T-cell (primary cell): ENCODE data around the gene SP5. TPM values are rescaled to one million over a fixed set of nuclear protein-coding genes. Genes with fewer than 3 reads are reported as not detected.
A peak's percentile ranks its signal among the peaks of the same experiment; 100 is the strongest.

Experiments
- ATAC-seq, 4 experiments: fragments of 200-7000 bp in 3 of 4; fragments of 150-1000 bp in 1 of 4; cut with Tn5 transposase; replicated peaks in 1 of 4; 1 replicate in 3 of 4; 2 replicates in 1 of 4; pipeline ENCODE4 v1.10.0; 2021; ENCODE audit warnings: moderate library complexity in 3 of 4, mild to moderate bottlenecking in 2 of 4, moderate number of reproducible peaks in 1 of 4
- CTCF ChIA-PET, 2 donors: fragments of 300-600 bp; sonication (Branson Sonifier 250); formaldehyde crosslinking; loops; one replicate each; lab custom pipeline; 2022; ENCODE audit warnings: antibody characterized with exemption in 2 of 2; lab: Charles Lee
- POLR2A ChIA-PET, 2 donors: fragments of 300-600 bp; sonication (Branson Sonifier 250); formaldehyde crosslinking; loops; one replicate each; lab custom pipeline; 2022; ENCODE audit warnings: antibody characterized with exemption in 2 of 2; lab: Charles Lee
- DNase-seq, 35 experiments: peaks; one replicate each; pipeline versions ENCODE4 v3.0.0 to v3.0.0-alpha.2; 2013 to 2023
- H3K27ac ChIP-seq: one replicate; pipeline ENCODE4 v1.5.1; 2013; ENCODE audit warnings: low read length
- H3K27me3 ChIP-seq, 2 experiments: replicated peaks in 1 of 2; 1 replicate in 1 of 2; 2 replicates in 1 of 2; pipeline versions ENCODE4 v1.6.1 to v1.7.0; 2013; ENCODE audit warnings: low read length in 1 of 2, mixed read lengths in 1 of 2; ENCODE audit not compliant: control insufficient read depth in 2 of 2, insufficient read depth in 2 of 2; ENCODE audit errors: extremely low read depth in 1 of 2
- H3K36me3 ChIP-seq, 2 donors: 1 replicate in 1 of 2; 2 replicates in 1 of 2; pipeline versions ENCODE4 v1.6.1 to v1.7.0; 2013; ENCODE audit warnings: low read length in 1 of 2; ENCODE audit not compliant: control insufficient read depth in 2 of 2, insufficient read depth in 1 of 2; ENCODE audit errors: extremely low read depth in 1 of 2
- H3K4me1 ChIP-seq, 2 experiments: 1 replicate in 1 of 2; 2 replicates in 1 of 2; pipeline versions ENCODE4 v1.6.1 to v1.7.0; 2013; ENCODE audit warnings: low read length in 2 of 2, mixed read lengths in 1 of 2; ENCODE audit not compliant: insufficient read depth in 2 of 2, control insufficient read depth in 1 of 2; ENCODE audit errors: extremely low read depth in 1 of 2
- H3K4me3 ChIP-seq, 2 donors: 1 replicate in 1 of 2; 2 replicates in 1 of 2; pipeline versions ENCODE4 v1.5.1 to v1.7.0; 2013; ENCODE audit warnings: mild to moderate bottlenecking in 2 of 2, low read length in 1 of 2, moderate library complexity in 1 of 2; ENCODE audit not compliant: control insufficient read depth in 1 of 2; ENCODE audit errors: extremely low read depth in 1 of 2
- H3K9me3 ChIP-seq: 2 replicates; pipeline ENCODE4 v1.7.0; 2013
- H3K27ac Mint-ChIP-seq, 2 donors: one replicate each; pipeline ENCODE4 v1.8.0; 2020 to 2021; ENCODE audit warnings: mild to moderate bottlenecking in 2 of 2, mixed read lengths in 2 of 2
- H3K27me3 Mint-ChIP-seq, 2 donors: one replicate each; pipeline ENCODE4 v1.8.0; 2021 to 2022; ENCODE audit warnings: mixed read lengths in 2 of 2
- H3K36me3 Mint-ChIP-seq: one replicate; pipeline ENCODE4 v1.8.0; 2021; ENCODE audit warnings: mixed read lengths
- H3K4me1 Mint-ChIP-seq, 3 donors: one replicate each; pipeline ENCODE4 v1.8.0; 2020 to 2022; ENCODE audit warnings: mixed read lengths in 3 of 3, mild to moderate bottlenecking in 1 of 3
- H3K4me3 Mint-ChIP-seq, 3 donors: one replicate each; pipeline ENCODE4 v1.8.0; 2020 to 2022; ENCODE audit warnings: mild to moderate bottlenecking in 3 of 3, mixed read lengths in 3 of 3, moderate library complexity in 3 of 3
- H3K9me3 Mint-ChIP-seq, 3 donors: one replicate each; pipeline ENCODE4 v1.8.0; 2020 to 2022; ENCODE audit warnings: mixed read lengths in 3 of 3
- WGBS: methylation state at CpG from one replicate; pipeline ENCODE4 v1.1.5; 2013; ENCODE audit warnings: missing lambda C conversion rate; ENCODE audit not compliant: insufficient coverage; 5-methylcytosine and 5-hydroxymethylcytosine counted together
- total RNA-seq, 35 experiments: library from RNA in 6 of 35; stranded (reverse) in 6 of 35; fragments of 120-200 nt in 1 of 35; gene quantifications; one replicate each; pipeline versions ENCODE4 v1.2.1 to v1.2.4 and lab custom pipeline; 2013 to 2026

Gene SP5
- total RNA-seq, 5 donors from 2014 or later (not counting 1 experiment from before 2014, with no cell fraction given) = not detected

DNA sequence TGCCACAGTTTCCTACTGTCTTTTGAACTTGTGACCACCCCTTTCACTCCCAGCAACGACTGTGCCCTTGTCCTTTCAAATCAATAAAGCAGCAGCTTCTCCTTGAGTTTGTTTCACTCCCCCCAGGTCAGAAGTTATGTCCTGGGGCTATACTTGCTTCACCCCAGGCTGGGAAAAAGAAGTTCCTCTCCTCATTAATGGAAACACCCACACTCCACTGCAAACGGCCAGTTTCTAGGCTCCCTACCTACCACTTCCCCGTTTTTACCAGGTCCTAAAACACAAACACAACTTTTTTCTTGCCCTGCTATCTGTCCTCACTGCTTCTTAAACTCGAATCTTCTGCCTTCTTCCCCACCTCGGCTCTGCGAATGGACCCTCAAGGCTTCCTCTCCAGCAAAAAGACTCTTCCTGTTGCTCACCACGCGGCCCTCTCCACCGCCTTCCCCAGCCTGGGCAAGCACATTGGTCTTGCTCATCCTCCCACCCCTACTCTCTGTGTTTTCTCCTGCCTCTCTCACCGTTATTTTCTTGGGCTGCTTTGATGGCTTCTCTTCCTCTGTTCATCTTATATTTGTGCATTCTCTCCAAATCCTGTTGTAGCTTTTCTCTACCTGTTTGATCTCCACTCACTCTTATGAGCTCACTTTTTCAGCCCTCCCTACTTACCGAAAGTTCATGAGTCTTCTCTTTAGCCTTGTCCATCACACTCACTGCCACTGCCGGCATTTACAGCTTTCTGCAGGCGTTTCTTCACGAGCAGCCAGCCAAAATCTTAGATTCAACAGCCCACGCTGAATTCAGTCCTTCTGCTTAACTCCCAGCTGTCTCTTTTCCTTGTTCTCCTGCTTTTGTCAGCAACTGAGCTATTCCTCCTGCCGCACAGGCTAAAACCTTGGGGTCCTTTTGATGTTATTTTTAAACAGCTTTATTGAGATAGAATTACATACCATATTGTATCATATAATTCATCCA is 7.0 kb upstream of the SP5 start:
- H3K27me3 Mint-ChIP-seq = peaks cover 50 to 53% of the 10 kb centered on the region in 2 donors
- ChIA-PET CTCF (interaction anchor here (0.6 to 0.7 kb wide), 2 partner anchors 337 to 1052 kb away, joined by 4 read pairs; no protein-coding TSS in a partner anchor), POLR2A (no interaction called here)
- Histone ChIP-seq H3K27me3 (peaks cover 6 to 37% of the 10 kb centered on the region in 2 experiments), H3K27ac (no peak overlapping the region), H3K9me3 (no peaks in the 10 kb centered on the region), H3K36me3 (no peaks in the 10 kb centered on the region), H3K4me3 (no peak overlapping the region), H3K4me1 (peaks cover under 1 to 15% of the 10 kb centered on the region in 2 experiments)
- H3K36me3 Mint-ChIP-seq = no peaks in the 10 kb centered on the region
- no peak overlapping the region for H3K4me3 Mint-ChIP-seq
- H3K27ac Mint-ChIP-seq = no peak overlapping the region
- WGBS = 30% methylated on average over 15 of the region's 16 CpGs
- ATAC-seq (no peak), DNase-seq (no peak)
- H3K4me1 Mint-ChIP-seq = peaks cover 18 to 22% (median 21%) of the 10 kb centered on the region in 3 donors
- H3K9me3 Mint-ChIP-seq = peaks cover 0 to 1% (median under 1%) of the 10 kb centered on the region in 3 donors

DNA sequence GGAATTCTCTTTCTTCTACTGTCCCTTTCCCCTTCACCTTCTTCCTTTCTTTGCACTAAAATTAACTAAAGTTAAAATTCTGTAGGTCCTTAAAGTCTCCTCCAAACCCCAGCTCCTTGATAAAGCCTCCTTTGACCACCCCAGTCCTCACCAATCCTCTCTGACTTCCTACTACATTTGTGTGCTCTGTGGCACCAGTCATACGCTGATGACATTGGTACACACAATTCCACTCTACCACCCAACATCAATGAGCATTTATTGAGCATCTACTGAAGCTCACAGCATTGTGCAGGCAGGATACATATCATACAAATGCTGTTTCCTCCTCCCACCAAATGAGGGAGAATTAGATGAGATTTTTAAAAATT is 4.5 kb upstream of the SP5 start:
- CTCF ChIA-PET = interaction anchor here in 1 of 2 donors (0.6 kb wide), 1 partner anchor 14 kb away, joined by 3 read pairs; no protein-coding TSS in a partner anchor
- Mint-ChIP-seq H3K4me3 (no peak overlapping the region), H3K4me1 (peaks cover 30 to 36% (median 33%) of the 10 kb centered on the region in 3 donors), H3K9me3 (no peaks in the 10 kb centered on the region), H3K36me3 (no peaks in the 10 kb centered on the region), H3K27ac (no peak overlapping the region), H3K27me3 (peaks cover 44 to 60% of the 10 kb centered on the region in 2 donors)
- WGBS = 80% methylated on average over 1 of the region's 1 CpG
- Histone ChIP-seq H3K9me3 (no peaks in the 10 kb centered on the region), H3K27me3 (peaks cover 6 to 56% of the 10 kb centered on the region in 2 experiments), H3K36me3 (no peaks in the 10 kb centered on the region), H3K27ac (no peak overlapping the region), H3K4me1 (peaks cover 14 to 38% of the 10 kb centered on the region in 2 experiments), H3K4me3 (no peak overlapping the region)
- no peak for DNase-seq
- ATAC-seq = no peak
- POLR2A ChIA-PET = no interaction called here

DNA sequence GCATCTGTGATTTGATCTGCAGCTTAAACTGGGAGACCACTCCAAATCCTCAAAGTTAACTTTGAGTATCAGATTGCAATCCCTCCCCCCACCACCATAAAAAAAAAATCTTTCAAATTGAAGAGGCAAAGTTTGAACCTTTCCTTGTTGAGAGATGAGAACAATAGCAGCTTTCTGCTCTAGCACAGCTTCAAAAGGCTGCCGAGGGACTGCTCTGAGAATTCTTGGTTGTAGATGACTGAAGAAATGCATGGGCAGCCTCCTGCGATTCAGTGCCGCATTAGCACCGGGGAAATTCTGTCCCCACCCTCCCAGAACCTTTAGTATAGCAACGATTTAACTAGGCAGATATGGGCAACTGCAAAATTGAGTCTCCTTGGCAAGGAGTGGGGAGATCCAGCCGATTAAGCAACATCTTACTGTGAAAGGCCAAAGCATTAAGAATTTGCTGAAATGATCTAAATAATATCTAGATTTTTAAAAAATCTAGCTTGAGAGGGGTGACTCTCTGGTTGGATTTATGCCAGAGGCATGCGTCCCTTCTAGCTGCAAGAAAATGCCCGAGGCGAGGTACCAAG is 3.9 kb upstream of the SP5 start:
- no peaks in the 10 kb centered on the region for H3K9me3 ChIP-seq
- 9% methylated on average over 3 of the region's 9 CpGs for WGBS
- ChIA-PET POLR2A (no interaction called here), CTCF (no interaction called here)
- DNase-seq (no peak), ATAC-seq (no peak)
- Mint-ChIP-seq H3K27me3 (peaks cover 46 to 63% of the 10 kb centered on the region in 2 donors), H3K27ac (no peak overlapping the region), H3K9me3 (no peaks in the 10 kb centered on the region), H3K4me1 (peaks cover 32 to 38% (median 36%) of the 10 kb centered on the region in 3 donors), H3K36me3 (no peaks in the 10 kb centered on the region), H3K4me3 (peak overlapping the region in 2 of 3 donors; percentile 8 to 90)
- H3K4me3 ChIP-seq = peak overlapping the region in 1 of 2 donors; percentile 92
- no peak overlapping the region for H3K27ac ChIP-seq
- peaks cover 17 to 45% of the 10 kb centered on the region in 2 experiments for H3K4me1 ChIP-seq
- peaks cover 6 to 59% of the 10 kb centered on the region in 2 experiments for H3K27me3 ChIP-seq
- H3K36me3 ChIP-seq = no peaks in the 10 kb centered on the region

DNA sequence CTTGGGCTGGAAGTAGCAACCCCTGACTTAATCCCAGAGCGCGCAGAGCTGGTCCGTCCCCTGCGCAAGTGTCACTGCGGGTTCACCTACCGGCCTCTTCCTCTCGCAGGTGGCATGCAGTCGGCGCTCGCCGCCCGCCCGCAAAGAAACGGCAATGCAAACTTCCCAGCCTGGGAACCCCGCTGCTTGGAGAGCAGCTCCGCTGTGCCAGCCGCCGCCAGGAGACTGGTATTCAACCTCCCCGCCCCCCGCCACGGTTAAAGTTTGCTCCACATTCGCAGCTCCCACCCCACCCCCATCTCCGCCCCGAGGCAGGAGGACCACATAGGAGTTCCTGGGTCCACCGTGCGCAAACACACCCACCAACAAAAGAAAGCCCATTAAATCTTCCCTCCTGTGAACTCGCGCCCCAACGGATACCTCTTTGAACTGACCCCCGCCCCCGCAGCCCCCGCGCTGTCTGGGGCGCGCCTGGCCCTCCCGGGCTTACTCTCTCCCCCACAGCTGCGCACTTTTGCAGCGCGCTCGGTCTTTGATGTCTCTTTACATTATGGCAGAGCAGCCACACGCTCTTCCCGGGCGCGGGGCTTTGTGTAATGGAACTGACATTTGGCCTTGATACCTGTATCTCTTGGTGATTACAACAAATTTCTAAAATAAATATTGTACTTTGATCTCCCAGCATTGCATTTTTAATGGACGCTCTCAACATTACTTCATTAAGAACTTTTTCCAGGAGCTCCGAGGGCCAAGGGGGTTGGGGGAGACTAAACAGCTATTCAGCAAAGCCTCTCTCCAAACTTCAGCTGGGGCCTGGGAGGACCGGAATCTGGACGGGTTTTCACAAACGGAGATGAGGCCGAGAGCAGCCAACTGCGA is 3.1 kb upstream of the SP5 start:
- CTCF ChIA-PET = interaction anchor here in 1 of 2 donors (0.6 kb wide), 1 partner anchor 1483 kb away, joined by 3 read pairs; no protein-coding TSS in a partner anchor
- H3K9me3 ChIP-seq = no peaks in the 10 kb centered on the region
- ATAC-seq (no peak), DNase-seq (peak in 2 of 35 experiments; percentile 13 to 21)
- peak overlapping the region in 1 of 2 donors; percentile 92 for H3K4me3 ChIP-seq
- POLR2A ChIA-PET = no interaction called here
- peak overlapping the region in 1 of 2 donors; percentile 69 for H3K27ac Mint-ChIP-seq
- H3K4me3 Mint-ChIP-seq = peak overlapping the region; percentile 25 to 90 (median 49)
- H3K4me1 ChIP-seq = peaks cover 20 to 51% of the 10 kb centered on the region in 2 experiments
- no peaks in the 10 kb centered on the region for H3K36me3 ChIP-seq
- H3K27me3 ChIP-seq = peaks cover 6 to 57% of the 10 kb centered on the region in 2 experiments
- WGBS = 2% methylated on average over 43 of the region's 51 CpGs
- no peaks in the 10 kb centered on the region for H3K9me3 Mint-ChIP-seq
- H3K36me3 Mint-ChIP-seq = no peaks in the 10 kb centered on the region
- no peak overlapping the region for H3K27ac ChIP-seq
- H3K27me3 Mint-ChIP-seq = peaks cover 48 to 64% of the 10 kb centered on the region in 2 donors
- peaks cover 33 to 39% (median 37%) of the 10 kb centered on the region in 3 donors for H3K4me1 Mint-ChIP-seq

DNA sequence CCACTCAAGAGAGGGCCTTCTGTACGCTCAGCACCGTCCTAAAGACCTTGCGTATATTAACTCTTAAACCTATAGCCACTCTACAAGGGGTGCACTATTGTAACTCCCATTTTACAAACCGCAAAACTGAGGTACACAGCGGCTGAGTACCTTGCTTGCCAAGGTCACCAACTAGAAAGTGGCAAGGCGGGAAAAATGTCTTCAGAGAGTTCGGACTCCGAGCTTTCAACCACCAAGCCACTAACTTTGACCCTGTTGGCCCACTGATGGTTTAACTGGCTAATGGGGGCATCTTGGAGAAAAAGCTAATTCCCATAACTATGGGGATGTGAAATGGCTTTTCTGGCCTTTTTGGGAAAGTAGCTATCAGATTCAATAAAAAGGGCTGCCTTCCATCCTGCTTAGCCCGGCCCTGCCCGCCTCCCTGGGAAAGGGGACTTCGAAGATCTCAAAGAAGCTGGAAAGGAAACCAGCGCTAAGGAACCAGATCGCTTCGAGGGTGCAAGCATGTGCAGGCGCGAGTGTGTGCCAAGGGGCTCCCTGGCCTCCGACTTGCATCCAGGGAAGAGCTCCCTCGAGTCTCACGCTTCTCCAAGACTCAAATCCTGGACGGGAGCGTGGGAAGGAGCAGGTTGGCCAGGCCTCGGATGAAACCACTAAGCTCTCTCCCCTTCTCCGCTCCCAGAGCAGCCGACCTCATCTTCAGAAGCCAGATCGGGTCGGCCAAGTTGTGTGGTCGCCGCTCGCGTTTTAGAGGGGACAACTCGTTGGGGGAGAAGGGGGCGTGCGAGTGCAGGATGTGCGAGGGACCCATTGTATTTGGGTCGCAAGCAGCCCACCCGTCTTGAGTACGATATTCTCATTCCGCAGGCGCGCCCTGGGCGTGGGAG is 2.2 kb upstream of the SP5 start:
- POLR2A ChIA-PET = no interaction called here
- H3K4me3 ChIP-seq = peak overlapping the region in 1 of 2 donors; percentile 92
- no peak overlapping the region for H3K27ac Mint-ChIP-seq
- no peak for DNase-seq
- H3K9me3 Mint-ChIP-seq = no peaks in the 10 kb centered on the region
- H3K36me3 Mint-ChIP-seq = no peaks in the 10 kb centered on the region
- H3K27me3 ChIP-seq = peaks cover 6 to 62% of the 10 kb centered on the region in 2 experiments
- CTCF ChIA-PET = interaction anchor here in 1 of 2 donors (0.6 kb wide), 1 partner anchor 1482 kb away, joined by 3 read pairs; no protein-coding TSS in a partner anchor
- H3K9me3 ChIP-seq = no peaks in the 10 kb centered on the region
- no peak overlapping the region for H3K27ac ChIP-seq
- H3K4me1 Mint-ChIP-seq = peaks cover 39 to 45% (median 44%) of the 10 kb centered on the region in 3 donors
- WGBS = 19% methylated on average over 29 of the region's 41 CpGs
- peak overlapping the region; percentile 45 to 90 (median 49) for H3K4me3 Mint-ChIP-seq
- no peak for ATAC-seq
- H3K27me3 Mint-ChIP-seq = peaks cover 54 to 73% of the 10 kb centered on the region in 2 donors
- H3K4me1 ChIP-seq = peaks cover 23 to 57% of the 10 kb centered on the region in 2 experiments
- H3K36me3 ChIP-seq = no peaks in the 10 kb centered on the region
